Measurements from ENCODE around the gene MBOAT7.

The MBOAT7 gene

GRCh38 chr19:54127688-54128440 is 61.5 kb downstream of the MBOAT7 start:
- Histone ChIP-seq H3K9me3 (ENCODE audit: low read length) (no peaks in the 10 kb centered on the region), H3K36me3 (ENCODE audit: insufficient read depth, low read length) (peaks cover 79% of the 10 kb centered on the region), H3F3A (ENCODE audit: insufficient read depth, low read length) (no peaks in the 10 kb centered on the region), H4K20me1 (ENCODE audit: insufficient read depth, low read length) (no peaks in the 10 kb centered on the region), H3K4me1 (ENCODE audit: insufficient read depth, low read length, severe bottlenecking) (no peaks in the 10 kb centered on the region), H3K4me3 (ENCODE audit: low read depth, low read length, poor library complexity, severe bottlenecking) (no peak overlapping the region), H3K9ac (ENCODE audit: low read length) (no peak overlapping the region), H3K79me2 (ENCODE audit: insufficient read depth, low read length) (no peaks in the 10 kb centered on the region), H3K27ac (ENCODE audit: low read depth, low read length, poor library complexity, severe bottlenecking) (no peak overlapping the region), H3K4me2 (ENCODE audit: low read length) (no peak overlapping the region), H2AFZ (ENCODE audit: low read length) (no peak overlapping the region), H3K27me3 (ENCODE audit: insufficient read depth, low read length) (no peaks in the 10 kb centered on the region), H3K9me2 (ENCODE audit: low read depth, low read length) (no peaks in the 10 kb centered on the region)
- no peak for TF ChIP-seq EZH2 (IDR thresholded peaks at IDR 0.05; ENCODE audit: borderline replicate concordance, low read length)
- TF ChIP-seq CTCF (IDR thresholded peaks at IDR 0.05; ENCODE audit: low read length): no peak

- no peaks in the 10 kb centered on the region for H4K20me1 ChIP-seq (ENCODE audit: insufficient read depth, low read length)
- H3K9ac ChIP-seq (ENCODE audit: low read length): no peak overlapping the region
- no peaks in the 10 kb centered on the region for H3K27me3 ChIP-seq (ENCODE audit: insufficient read depth, low read length)
- H3F3A ChIP-seq (ENCODE audit: insufficient read depth, low read length): no peaks in the 10 kb centered on the region
- H3K4me2 ChIP-seq (ENCODE audit: low read length): no peak overlapping the region
- no peak overlapping the region for H3K4me3 ChIP-seq (ENCODE audit: low read depth, low read length, poor library complexity, severe bottlenecking)
- no peak overlapping the region for H2AFZ ChIP-seq (ENCODE audit: low read length)
- no peaks in the 10 kb centered on the region for H3K4me1 ChIP-seq (ENCODE audit: insufficient read depth, low read length, severe bottlenecking)
- H3K79me2 ChIP-seq (ENCODE audit: insufficient read depth, low read length): no peaks in the 10 kb centered on the region
- H3K9me3 ChIP-seq (ENCODE audit: low read length): no peaks in the 10 kb centered on the region
- H3K27ac ChIP-seq (ENCODE audit: low read depth, low read length, poor library complexity, severe bottlenecking): no peak overlapping the region
- no peaks in the 10 kb centered on the region for H3K9me2 ChIP-seq (ENCODE audit: low read depth, low read length)
- H3K36me3 ChIP-seq (ENCODE audit: insufficient read depth, low read length): peaks cover 83% of the 10 kb centered on the region
- no peak for TF ChIP-seq CTCF (IDR thresholded peaks at IDR 0.05; ENCODE audit: low read length)
- no peak for TF ChIP-seq EZH2 (IDR thresholded peaks at IDR 0.05; ENCODE audit: borderline replicate concordance, low read length)
Observed at GRCh38 chr19:54125713-54126112, 63.7 kb downstream of the MBOAT7 start.

- Histone ChIP-seq H3K27ac (ENCODE audit: low read depth, low read length, poor library complexity, severe bottlenecking) (no peak overlapping the region), H3K4me3 (ENCODE audit: low read depth, low read length, poor library complexity, severe bottlenecking) (no peak overlapping the region), H3F3A (ENCODE audit: insufficient read depth, low read length) (no peaks in the 10 kb centered on the region), H3K9ac (ENCODE audit: low read length) (no peak overlapping the region), H3K79me2 (ENCODE audit: insufficient read depth, low read length) (no peaks in the 10 kb centered on the region), H3K4me2 (ENCODE audit: low read length) (no peak overlapping the region), H2AFZ (ENCODE audit: low read length) (no peak overlapping the region), H3K9me3 (ENCODE audit: low read length) (no peaks in the 10 kb centered on the region), H3K36me3 (ENCODE audit: insufficient read depth, low read length) (peaks cover 87% of the 10 kb centered on the region), H3K27me3 (ENCODE audit: insufficient read depth, low read length) (no peaks in the 10 kb centered on the region), H4K20me1 (ENCODE audit: insufficient read depth, low read length) (no peaks in the 10 kb centered on the region), H3K9me2 (ENCODE audit: low read depth, low read length) (no peaks in the 10 kb centered on the region), H3K4me1 (ENCODE audit: insufficient read depth, low read length, severe bottlenecking) (no peaks in the 10 kb centered on the region)
- TF ChIP-seq CTCF (IDR thresholded peaks at IDR 0.05; ENCODE audit: low read length) (no peak), EZH2 (IDR thresholded peaks at IDR 0.05; ENCODE audit: borderline replicate concordance, low read length) (no peak)
Observed at GRCh38 chr19:54124393-54124792, 65.0 kb downstream of the MBOAT7 start.
